CD14-positive monocyte (primary cell): ENCODE data around the gene MAP6. TPM values are rescaled to one million over a fixed set of nuclear protein-coding genes. Genes with fewer than 3 reads are reported as not detected.

ENCODE experiments used
- DNase-seq, 3 donors: peaks; one replicate each; pipeline ENCODE4 v3.0.0-alpha.2; 2011 to 2022
- H2AFZ ChIP-seq: 2 replicates; pipeline ENCODE4 v1.6.0; 2012; ENCODE audit warnings: mild to moderate bottlenecking, low read depth, low read length, inconsistent platforms; ENCODE audit not compliant: insufficient read depth, poor library complexity, severe bottlenecking
- H3K27ac ChIP-seq, 2 donors: 1 replicate in 1 of 2; 2 replicates in 1 of 2; pipeline ENCODE4 v1.5.1; 2012 to 2013; ENCODE audit warnings: low read length in 2 of 2, control low read depth in 1 of 2, inconsistent platforms in 1 of 2, low read depth in 1 of 2, mild to moderate bottlenecking in 1 of 2
- H3K27me3 ChIP-seq, 2 donors: one replicate each; pipeline versions ENCODE4 v1.6.0 to v1.6.1; 2011 to 2013; ENCODE audit warnings: low read length in 2 of 2; ENCODE audit not compliant: control insufficient read depth in 2 of 2, insufficient read depth in 2 of 2
- H3K36me3 ChIP-seq, 2 donors: replicated peaks in 1 of 2; 1 replicate in 1 of 2; 2 replicates in 1 of 2; pipeline versions ENCODE4 v1.5.1 to v1.6.1; 2012 to 2013; ENCODE audit warnings: low read length in 2 of 2, control low read depth in 1 of 2, inconsistent platforms in 1 of 2, mild to moderate bottlenecking in 1 of 2; ENCODE audit not compliant: insufficient read depth in 2 of 2, control insufficient read depth in 1 of 2
- H3K4me1 ChIP-seq, 2 donors: 1 replicate in 1 of 2; 2 replicates in 1 of 2; pipeline versions ENCODE4 v1.5.1 to v1.6.1; 2012 to 2013; ENCODE audit warnings: low read length in 2 of 2, control low read depth in 1 of 2, inconsistent platforms in 1 of 2, mild to moderate bottlenecking in 1 of 2, moderate library complexity in 1 of 2; ENCODE audit not compliant: insufficient read depth in 2 of 2, control insufficient read depth in 1 of 2
- H3K4me2 ChIP-seq: replicated peaks from 2 replicates; pipeline ENCODE3; 2012; ENCODE audit warnings: low read length, moderate library complexity, mild to moderate bottlenecking; ENCODE audit not compliant: poor library complexity, severe bottlenecking; ENCODE audit errors: extremely low read depth
- H3K4me3 ChIP-seq, 3 experiments: fragments of 200-600 bp in 1 of 3; sonication (generic) in 1 of 3; replicated peaks in 1 of 3; 1 replicate in 2 of 3; 2 replicates in 1 of 3; pipeline ENCODE4 v1.5.1; 2011 to 2013; ENCODE audit warnings: low read length in 3 of 3, mild to moderate bottlenecking in 3 of 3, control low read depth in 2 of 3, low read depth in 2 of 3, inconsistent platforms in 1 of 3, moderate library complexity in 1 of 3
- H3K79me2 ChIP-seq: 2 replicates; pipeline ENCODE4 v1.6.0; 2012; ENCODE audit warnings: mild to moderate bottlenecking, control low read depth, inconsistent platforms, low read length, moderate library complexity; ENCODE audit not compliant: insufficient read depth
- H3K9ac ChIP-seq: 2 replicates; pipeline ENCODE4 v1.6.0; 2017; ENCODE audit warnings: low read length, mild to moderate bottlenecking; ENCODE audit not compliant: insufficient read depth, poor library complexity, severe bottlenecking
- H3K9me3 ChIP-seq, 2 donors: replicated peaks in 1 of 2; 1 replicate in 1 of 2; 2 replicates in 1 of 2; pipeline versions ENCODE4 v1.5.1 to v1.6.1; 2012 to 2013; ENCODE audit warnings: low read length in 2 of 2, control low read depth in 1 of 2; ENCODE audit not compliant: control insufficient read depth in 1 of 2, insufficient read depth in 1 of 2
- H4K20me1 ChIP-seq: 2 replicates; pipeline ENCODE4 v1.6.0; 2012; ENCODE audit warnings: mild to moderate bottlenecking, low read length, control low read depth, moderate library complexity; ENCODE audit not compliant: insufficient read depth
- H3K27ac Mint-ChIP-seq, 7 donors: one replicate each; pipeline ENCODE4 v1.8.0; 2020; ENCODE audit warnings: mild to moderate bottlenecking in 7 of 7, mixed read lengths in 7 of 7, moderate library complexity in 6 of 7, inconsistent platforms in 2 of 7
- H3K27me3 Mint-ChIP-seq, 3 donors: one replicate each; pipeline ENCODE4 v1.8.0; 2021 to 2022; ENCODE audit warnings: low read depth in 3 of 3, mild to moderate bottlenecking in 3 of 3, mixed read lengths in 3 of 3, moderate library complexity in 3 of 3, inconsistent platforms in 1 of 3
- H3K36me3 Mint-ChIP-seq, 2 donors: one replicate each; pipeline ENCODE4 v1.8.0; 2020; ENCODE audit warnings: mixed read lengths in 2 of 2, inconsistent platforms in 1 of 2, mild to moderate bottlenecking in 1 of 2
- H3K4me1 Mint-ChIP-seq: one replicate; pipeline ENCODE4 v1.8.0; 2020; ENCODE audit warnings: mild to moderate bottlenecking, mixed read lengths
- H3K4me3 Mint-ChIP-seq, 2 donors: one replicate each; pipeline ENCODE4 v1.8.0; 2020; ENCODE audit warnings: mild to moderate bottlenecking in 2 of 2, mixed read lengths in 2 of 2, moderate library complexity in 1 of 2
- H3K9me3 Mint-ChIP-seq, 7 donors: one replicate each; pipeline ENCODE4 v1.8.0; 2020 to 2022; ENCODE audit warnings: mixed read lengths in 7 of 7, mild to moderate bottlenecking in 6 of 7, moderate library complexity in 6 of 7, inconsistent platforms in 2 of 7
- CTCF ChIP-seq: fragments of 200-600 bp; IDR thresholded peaks from one replicate; pipeline ENCODE4 v1.8.0; 2022; ENCODE audit warnings: antibody characterized with exemption, mild to moderate bottlenecking
- WGBS: methylation state at CpG from one replicate; pipeline ENCODE4 v1.1.5; 2013; ENCODE audit warnings: missing lambda C conversion rate; ENCODE audit not compliant: insufficient coverage; 5-methylcytosine and 5-hydroxymethylcytosine counted together
- intact Hi-C, 2 donors: fragments of 100-400 bp; cut with micrococcal nuclease; formaldehyde crosslinking; loops; one replicate each; pipeline versions ENCODE4 v1.15.0 to v1.15.1; 2023
- polyA plus RNA-seq, 3 donors: library from polyadenylated mRNA; depleted of rRNA in 1 of 3; unstranded in 2 of 3; stranded (reverse) in 1 of 3; fragments of 300-500 nt in 2 of 3; fragments of >200 nt in 1 of 3; fragmentation: Illumina TruSeq in 2 of 3; gene quantifications; 1 replicate in 2 of 3; 2 replicates in 1 of 3; pipeline ENCODE4 v1.2.3, GENCODE V29; 2012 to 2021

MAP6 gene
- polyA plus RNA-seq, 3 donors, result not detected

- H3K4me1 ChIP-seq, result no peaks in the 10 kb centered on the region
- H4K20me1 ChIP-seq, result no peaks in the 10 kb centered on the region
- peaks cover 6 to 7% of the 10 kb centered on the region in 2 donors for H3K27me3 ChIP-seq
- Mint-ChIP-seq H3K4me1 (peaks cover 9% of the 10 kb centered on the region), H3K9me3 (no peaks in the 10 kb centered on the region), H3K27ac (no peak overlapping the region), H3K27me3 (peaks cover 12 to 19% (median 12%) of the 10 kb centered on the region in 3 donors), H3K36me3 (no peaks in the 10 kb centered on the region), H3K4me3 (no peak overlapping the region)
- no peaks in the 10 kb centered on the region for H3K79me2 ChIP-seq
- TF ChIP-seq CTCF, result no peak
- no peaks in the 10 kb centered on the region for H3K36me3 ChIP-seq
- DNase-seq, result no peak
- H3K4me2 ChIP-seq, result no peak overlapping the region
- no peak overlapping the region for H3K27ac ChIP-seq
- no peak overlapping the region for H3K4me3 ChIP-seq
- H2AFZ ChIP-seq, result no peak overlapping the region
- no peaks in the 10 kb centered on the region for H3K9me3 ChIP-seq
- H3K9ac ChIP-seq, result no peak overlapping the region
- intact Hi-C loops, result no loop called here
- WGBS, result 73% methylated on average over 5 of the region's 16 CpGs
These were observed 33.6 kb downstream of the MAP6 start for GRCh38 chr11:75635066-75635862.

GRCh38 chr11:75633409-75634066 lies 35.3 kb downstream of the MAP6 start:
- H3K4me1 ChIP-seq, result no peaks in the 10 kb centered on the region
- Mint-ChIP-seq H3K4me1 (no peaks in the 10 kb centered on the region), H3K36me3 (no peaks in the 10 kb centered on the region), H3K27me3 (peaks cover 12 to 17% (median 13%) of the 10 kb centered on the region in 3 donors), H3K27ac (no peak overlapping the region), H3K9me3 (no peaks in the 10 kb centered on the region), H3K4me3 (no peak overlapping the region)
- H3K36me3 ChIP-seq, result no peaks in the 10 kb centered on the region
- no peak overlapping the region for H3K27ac ChIP-seq
- no peak for TF ChIP-seq CTCF
- peaks cover 7 to 9% of the 10 kb centered on the region in 2 donors for H3K27me3 ChIP-seq
- WGBS, result 94% methylated on average over 8 of the region's 8 CpGs
- H3K9me3 ChIP-seq, result no peaks in the 10 kb centered on the region
- DNase-seq, result no peak
- no peak overlapping the region for H3K4me3 ChIP-seq
- H3K79me2 ChIP-seq, result no peaks in the 10 kb centered on the region
- no peak overlapping the region for H2AFZ ChIP-seq
- no peak overlapping the region for H3K4me2 ChIP-seq
- intact Hi-C loops, result no loop called here
- H3K9ac ChIP-seq, result no peak overlapping the region
- H4K20me1 ChIP-seq, result no peaks in the 10 kb centered on the region
